Effector memory CD4-positive, alpha-beta T cell (primary cell): ENCODE data around the gene ITPA.

Experiments used
- DNase-seq, 3 donors: peaks; one replicate each; pipeline ENCODE4 v3.0.0-alpha.2; 2020
- H3K27ac ChIP-seq: 2 replicates; pipeline ENCODE4 v1.7.0; 2013; ENCODE audit warnings: mild to moderate bottlenecking, low read length, moderate library complexity; ENCODE audit not compliant: insufficient read depth, poor library complexity, severe bottlenecking
- H3K27me3 ChIP-seq: replicated peaks from 2 replicates; pipeline ENCODE4 v1.7.0; 2013; ENCODE audit warnings: mild to moderate bottlenecking, low read length; ENCODE audit not compliant: insufficient read depth, control insufficient read depth, poor library complexity, severe bottlenecking
- H3K36me3 ChIP-seq: 2 replicates; pipeline ENCODE4 v1.7.0; 2013; ENCODE audit warnings: mild to moderate bottlenecking, low read length, moderate library complexity; ENCODE audit not compliant: control insufficient read depth, insufficient read depth
- H3K4me1 ChIP-seq: 2 replicates; pipeline ENCODE4 v1.7.0; 2013; ENCODE audit warnings: low read length, mild to moderate bottlenecking; ENCODE audit not compliant: control insufficient read depth, insufficient read depth, poor library complexity, severe bottlenecking
- H3K4me3 ChIP-seq: 2 replicates; pipeline ENCODE4 v1.7.0; 2013; ENCODE audit warnings: low read length, low read depth, mild to moderate bottlenecking; ENCODE audit not compliant: insufficient read depth, poor library complexity, severe bottlenecking
- H3K9me3 ChIP-seq: 2 replicates; pipeline ENCODE4 v1.7.0; 2013; ENCODE audit warnings: mild to moderate bottlenecking, low read length, moderate library complexity; ENCODE audit not compliant: control insufficient read depth

Gene ITPA

GRCh38 chr20:3237958-3238615 lies 28.8 kb downstream of the ITPA start:
- no peak overlapping the region for H3K27ac ChIP-seq
- peaks cover 13% of the 10 kb centered on the region for H3K4me1 ChIP-seq
- H3K9me3 ChIP-seq = no peaks in the 10 kb centered on the region
- no peak for DNase-seq
- H3K36me3 ChIP-seq = no peaks in the 10 kb centered on the region
- H3K27me3 ChIP-seq = peaks cover 14% of the 10 kb centered on the region
- peak overlapping the region; percentile 86 for H3K4me3 ChIP-seq

GRCh38 chr20:3238616-3239025 lies 29.3 kb downstream of the ITPA start:
- Histone ChIP-seq H3K27ac (no peak overlapping the region), H3K36me3 (no peaks in the 10 kb centered on the region), H3K27me3 (peaks cover 14% of the 10 kb centered on the region), H3K4me1 (peaks cover 13% of the 10 kb centered on the region), H3K4me3 (peak overlapping the region; percentile 86), H3K9me3 (no peaks in the 10 kb centered on the region)
- DNase-seq = peak in 2 of 3 donors; percentile 12 to 14

GRCh38 chr20:3239026-3239866 lies 29.9 kb downstream of the ITPA start, which contains the start of gene SLC4A11:
TSS of gene SLC4A11 (minus strand) at chr20:3239190. CDS start at chr20:3239137, 53 bp downstream.
- Histone ChIP-seq H3K36me3 (no peaks in the 10 kb centered on the region), H3K27me3 (peaks cover 14% of the 10 kb centered on the region)

GRCh38 chr20:3239867-3240775 lies 30.8 kb downstream of the ITPA start:
- Histone ChIP-seq H3K27me3 (peaks cover 14% of the 10 kb centered on the region), H3K4me3 (peak overlapping the region; percentile 86), H3K27ac (no peak overlapping the region), H3K36me3 (no peaks in the 10 kb centered on the region), H3K4me1 (peaks cover 13% of the 10 kb centered on the region), H3K9me3 (no peaks in the 10 kb centered on the region)
- no peak for DNase-seq

More at GRCh38 chr20:3239026-3239866, 29.9 kb downstream of the ITPA start, which contains the start of gene SLC4A11:
- Histone ChIP-seq H3K27ac (no peak within 1 kb of the TSS), H3K4me3 (peak within 1 kb of the TSS; percentile 86), H3K4me1 (peaks cover 13% of the 10 kb centered on the region), H3K9me3 (no peaks in the 10 kb centered on the region)
- peak in 1 of 3 donors; percentile 11 for DNase-seq

GRCh38 chr20:3240776-3241363 lies 31.6 kb downstream of the ITPA start:
- Histone ChIP-seq H3K27me3 (peaks cover 14% of the 10 kb centered on the region), H3K9me3 (no peaks in the 10 kb centered on the region), H3K36me3 (no peaks in the 10 kb centered on the region), H3K4me3 (no peak overlapping the region), H3K27ac (no peak overlapping the region), H3K4me1 (peaks cover 13% of the 10 kb centered on the region)
- no peak for DNase-seq

- Histone ChIP-seq H3K9me3 (no peaks in the 10 kb centered on the region), H3K4me3 (no peak overlapping the region), H3K4me1 (peaks cover 13% of the 10 kb centered on the region), H3K27ac (no peak overlapping the region), H3K36me3 (no peaks in the 10 kb centered on the region), H3K27me3 (peaks cover 7% of the 10 kb centered on the region)
- no peak for DNase-seq
Observed at GRCh38 chr20:3242172-3242692, 32.9 kb downstream of the ITPA start.

- DNase-seq = no peak
- H3K27me3 ChIP-seq = no peaks in the 10 kb centered on the region
- H3K4me1 ChIP-seq = peaks cover 8% of the 10 kb centered on the region
- no peak overlapping the region for H3K4me3 ChIP-seq
- no peaks in the 10 kb centered on the region for H3K36me3 ChIP-seq
- no peaks in the 10 kb centered on the region for H3K9me3 ChIP-seq
- H3K27ac ChIP-seq = no peak overlapping the region
Observed at GRCh38 chr20:3243718-3244358, 34.5 kb downstream of the ITPA start.

GRCh38 chr20:3244613-3245012 lies 35.3 kb downstream of the ITPA start:
- no peaks in the 10 kb centered on the region for H3K27me3 ChIP-seq
- no peaks in the 10 kb centered on the region for H3K36me3 ChIP-seq
- no peak overlapping the region for H3K4me3 ChIP-seq
- no peak overlapping the region for H3K27ac ChIP-seq
- H3K9me3 ChIP-seq = no peaks in the 10 kb centered on the region
- no peak for DNase-seq
- peaks cover 14% of the 10 kb centered on the region for H3K4me1 ChIP-seq

GRCh38 chr20:3245156-3245555 lies 35.9 kb downstream of the ITPA start:
- Histone ChIP-seq H3K4me3 (no peak overlapping the region), H3K36me3 (no peaks in the 10 kb centered on the region), H3K27ac (no peak overlapping the region), H3K9me3 (no peaks in the 10 kb centered on the region), H3K27me3 (no peaks in the 10 kb centered on the region), H3K4me1 (peaks cover 12% of the 10 kb centered on the region)
- no peak for DNase-seq
